A549 treated with CpdA at 1 μM for 4 hours (cell line): ENCODE data around the gene POTEG. TPM values are rescaled to one million over a fixed set of nuclear protein-coding genes. Genes with fewer than 3 reads are reported as not detected.

Experiments used
- total RNA-seq: library from RNA; stranded (reverse); fragments of 200-300 nt; extraction: Qiagen RNA extraction; gene quantifications from 5 replicates; pipeline ENCODE4 v1.2.3, GENCODE V29; 2022; ENCODE audit warnings: low read depth

Gene POTEG
- total RNA-seq = not detected in 5 replicates

GRCh38 chr14:19434241-19434640 is at the start of gene POTEG:
TSS of gene POTEG (minus strand) at chr14:19434341. CDS start at chr14:19434289, 52 bp downstream.

